HepG2 (cell line): Measurements from ENCODE around the gene PRM2. TPM values are rescaled to one million over a fixed set of nuclear protein-coding genes. Genes with fewer than 3 reads are reported as not detected.

Source experiments
- MNT ChIP-seq: fragments of 450-650 bp; IDR thresholded peaks from 2 replicates; pipeline ENCODE4 v1.6.1; 2016
- NRL ChIP-seq: sonication (generic); formaldehyde crosslinking; IDR thresholded peaks from 2 replicates; pipeline ENCODE4 v1.5.0; 2020; ENCODE audit warnings: missing genetic modification reagents, mild to moderate bottlenecking, moderate library complexity, borderline replicate concordance
- POLR2AphosphoS5 ChIP-seq: IDR thresholded peaks from 2 replicates; pipeline ENCODE4 v1.6.1; 2012; ENCODE audit warnings: low read depth, low read length
- RBFOX2 ChIP-seq: fragments of 200-400 bp; formaldehyde crosslinking; IDR thresholded peaks from 2 replicates; pipeline ENCODE4 v1.6.1; 2017; ENCODE audit warnings: low read depth, mild to moderate bottlenecking, low read length
- REXO4 ChIP-seq: sonication (generic); formaldehyde crosslinking; IDR thresholded peaks from 2 replicates; pipeline ENCODE4 v1.8.0; 2022; ENCODE audit warnings: missing genetic modification reagents, mild to moderate bottlenecking, borderline replicate concordance
- SAFB2 ChIP-seq: sonication (generic); formaldehyde crosslinking; IDR thresholded peaks from 2 replicates; pipeline ENCODE4 v1.5.1; 2020; ENCODE audit warnings: missing genetic modification reagents, low read depth, mild to moderate bottlenecking, borderline replicate concordance
- SNAPC4 ChIP-seq: sonication (generic); formaldehyde crosslinking; IDR thresholded peaks from 2 replicates; pipeline ENCODE4 v1.4.0; 2020; ENCODE audit warnings: mild to moderate bottlenecking, missing genetic modification reagents
- SRY ChIP-seq: sonication (generic); formaldehyde crosslinking; IDR thresholded peaks from 2 replicates; pipeline ENCODE4 v1.8.0; 2022; ENCODE audit warnings: mild to moderate bottlenecking, missing genetic modification reagents
- ZBTB2 ChIP-seq: sonication (generic); formaldehyde crosslinking; IDR thresholded peaks from 2 replicates; pipeline ENCODE4 v1.8.0; 2022; ENCODE audit warnings: low read depth, missing genetic modification reagents
- ZFAT ChIP-seq: sonication (generic); formaldehyde crosslinking; conservative IDR thresholded peaks from 2 replicates; pipeline ENCODE4 v1.8.1; 2023; ENCODE audit warnings: missing genetic modification reagents, inconsistent platforms
- ZMAT3 ChIP-seq: sonication (generic); formaldehyde crosslinking; conservative IDR thresholded peaks from 2 replicates; pipeline ENCODE4 v1.7.0; 2021; ENCODE audit warnings: missing genetic modification reagents
- ZNF207 ChIP-seq: fragments of 450-650 bp; IDR thresholded peaks from 2 replicates; pipeline ENCODE4 v1.6.1; 2016; ENCODE audit warnings: antibody characterized with exemption, borderline replicate concordance
- ZNF3 ChIP-seq: IDR thresholded peaks from 2 replicates; pipeline ENCODE4 v1.7.0; 2017; ENCODE audit warnings: inconsistent platforms
- ZNF563 ChIP-seq: sonication (generic); formaldehyde crosslinking; IDR thresholded peaks from 2 replicates; pipeline ENCODE4 v1.8.0; 2022; ENCODE audit warnings: mild to moderate bottlenecking, moderate library complexity, missing genetic modification reagents
- ZNF816 ChIP-seq: sonication (generic); formaldehyde crosslinking; IDR thresholded peaks from 2 replicates; pipeline ENCODE4 v1.8.0; 2022; ENCODE audit warnings: missing genetic modification reagents, mild to moderate bottlenecking, borderline replicate concordance
- polyA plus RNA-seq, 8 experiments: library from polyadenylated mRNA; depleted of rRNA in 3 of 8; stranded (reverse) in 7 of 8; unstranded in 1 of 8; fragments of >200 nt; fragmentation: Illumina TruSeq in 4 of 8; extraction: Trizol in 4 of 8; gene quantifications; 2 replicates each; pipeline versions ENCODE4 v1.2.1 to v1.2.3, GENCODE V29; 2011 to 2016; ENCODE audit warnings: low read depth in 4 of 8, missing spikeins in 1 of 8, mixed read lengths in 1 of 8; ENCODE audit not compliant: insufficient read depth in 1 of 8
- total RNA-seq, 5 experiments: library from RNA; depleted of rRNA; stranded (reverse); fragments of >200 nt; fragmentation: Illumina TruSeq; extraction: Trizol; gene quantifications; 2 replicates each; pipeline ENCODE4 v1.2.3, GENCODE V29; 2016; ENCODE audit warnings: low read depth in 1 of 5

Gene PRM2
- total and polyA plus RNA-seq, 2 of the 13 experiments (the other 11 are each of a cell fraction or from before 2014, with no cell fraction given): 0.54 TPM; not detected in 1

- TF ChIP-seq ZNF3 (no peak), ZFAT (no peak), RBFOX2 (0 out of 2 replicates have a peak, but pooled peaks have one; percentile 51), SAFB2 (CRISPR knock-in tag) (0 out of 2 replicates have a peak, but pooled peaks have one; percentile 11), NRL (CRISPR knock-in tag) (peak; percentile 69; the same call in 1 of the 2 replicates), REXO4 (CRISPR knock-in tag) (peak; percentile 53; the same call in 1 of the 2 replicates), POLR2AphosphoS5 (peak; percentile 51; the same call in 1 of the 2 replicates), ZMAT3 (no peak), SRY (peak; percentile 85; the same call in 1 of the 2 replicates), ZNF563 (CRISPR knock-in tag) (no peak), ZBTB2 (no peak), SNAPC4 (CRISPR knock-in tag) (no peak), ZNF816 (no peak), MNT (no peak), ZNF207 (no peak)
Observed at GRCh38 chr16:11253009-11253994, 23.0 kb downstream of the PRM2 start (continued).
